SK-N-DZ (cell line): ENCODE data around the gene SSX1. TPM values are rescaled to one million over a fixed set of nuclear protein-coding genes. Genes with fewer than 3 reads are reported as not detected.
A peak's percentile ranks its signal among the peaks of the same experiment; 100 is the strongest.
"Not testable (repeated sequence)": the region's sequence is repeated elsewhere in the genome, so short reads cannot be mapped to it uniquely, and the experiment has no call there.

Experiments used
- DNase-seq: peaks from one replicate; pipeline ENCODE4 v3.0.0-alpha.2; 2015; ENCODE audit warnings: low spot score
- polyA plus RNA-seq, 2 experiments: library from polyadenylated mRNA; depleted of rRNA; stranded (reverse); fragments of >200 nt; gene quantifications; 2 replicates each; pipeline ENCODE4 v1.2.3, GENCODE V29; 2014
- small RNA-seq, 2 experiments: library from RNA; depleted of rRNA; stranded (forward); fragments of <200 nt; gene quantifications; one replicate each; pipeline ENCODE3, GENCODE V24; 2014

SSX1 gene
- 0.12 TPM in 1 of 2 replicates, not detected in the other for polyA plus RNA-seq (2014; cell fraction: cytosol; rRNA removed)
- not detected in 2 replicates for polyA plus RNA-seq (2014; cell fraction: nucleus; rRNA removed)

GRCh38 chrX:48255062-48255796 is at the start of gene SSX1:
Gene SSX1, plus strand, starts transcription at chrX:48255392. Its CDS starts 1,850 bp downstream, at chrX:48257242.
- not testable (repeated sequence) for DNase-seq

GRCh38 chrX:48214341-48214740 is 40.9 kb upstream of the SSX1 start:
- not testable (repeated sequence) for DNase-seq

DNA sequence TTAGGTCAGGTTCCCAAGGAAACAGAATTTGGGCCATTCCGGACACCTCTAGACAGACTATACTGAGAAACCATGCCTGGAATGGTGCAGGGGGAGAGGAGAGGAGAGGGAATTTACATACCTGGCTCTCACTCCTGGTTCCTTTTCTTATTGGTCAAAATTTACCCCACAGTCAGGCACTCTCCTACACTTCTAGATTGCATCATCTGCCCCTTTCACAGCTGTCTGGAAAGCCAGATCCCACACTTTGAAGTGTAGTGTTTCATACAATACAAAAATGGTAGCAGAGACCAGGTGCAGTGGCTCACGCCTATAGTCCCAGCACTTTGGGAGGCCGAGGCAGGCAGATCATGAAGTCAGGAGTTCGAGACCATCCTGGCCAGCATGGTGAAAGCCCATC is 31.0 kb upstream of the SSX1 start:
- DNase-seq, result not testable (repeated sequence)

DNA sequence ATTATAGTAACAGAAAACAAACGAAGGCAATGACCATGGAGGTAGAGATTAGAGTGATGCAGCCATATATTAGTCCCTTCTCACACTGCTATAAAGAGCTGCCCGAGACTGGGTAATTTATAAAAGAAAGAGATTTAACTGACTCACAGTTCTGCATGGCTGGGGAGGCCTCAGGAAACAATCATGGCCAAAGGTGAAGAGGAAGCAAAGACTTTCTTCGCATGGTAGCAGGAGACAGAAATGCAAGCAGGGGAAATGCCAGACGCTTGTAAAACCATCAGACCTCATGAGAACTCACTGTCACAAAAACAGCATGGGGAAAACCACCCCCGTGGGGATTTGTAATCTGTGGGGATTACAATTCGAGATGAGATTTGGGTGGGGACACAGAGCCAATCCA is 2.2 kb upstream of the SSX1 start:
- DNase-seq, result not testable (repeated sequence)

- DNase-seq, result not testable (repeated sequence)
These were observed 19.2 kb downstream of the SSX1 start for GRCh38 chrX:48274365-48274764.

DNA sequence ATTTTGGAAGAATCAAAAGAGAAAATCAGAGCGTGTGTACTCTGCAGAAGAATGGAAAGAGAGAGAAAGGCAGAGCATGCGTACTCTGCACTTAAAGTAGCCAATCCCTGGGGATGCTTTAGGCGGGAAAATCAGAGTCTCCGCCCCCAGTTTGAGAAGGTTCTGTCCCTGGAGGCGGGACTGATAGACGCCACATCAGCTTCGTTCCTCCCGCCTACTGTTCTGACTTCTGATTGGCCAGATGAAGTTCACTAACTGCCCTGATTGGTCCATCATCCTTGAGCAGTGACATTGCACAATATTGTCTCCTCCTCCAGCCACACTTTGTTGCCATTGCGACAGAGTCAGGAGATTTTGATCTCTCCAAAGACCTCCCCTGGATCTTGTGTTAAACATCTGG is 23.8 kb downstream of the SSX1 start:
- DNase-seq, result peak; percentile 0

- not testable (repeated sequence) for DNase-seq
These were observed 25.5 kb downstream of the SSX1 start for GRCh38 chrX:48280729-48281128.

DNA sequence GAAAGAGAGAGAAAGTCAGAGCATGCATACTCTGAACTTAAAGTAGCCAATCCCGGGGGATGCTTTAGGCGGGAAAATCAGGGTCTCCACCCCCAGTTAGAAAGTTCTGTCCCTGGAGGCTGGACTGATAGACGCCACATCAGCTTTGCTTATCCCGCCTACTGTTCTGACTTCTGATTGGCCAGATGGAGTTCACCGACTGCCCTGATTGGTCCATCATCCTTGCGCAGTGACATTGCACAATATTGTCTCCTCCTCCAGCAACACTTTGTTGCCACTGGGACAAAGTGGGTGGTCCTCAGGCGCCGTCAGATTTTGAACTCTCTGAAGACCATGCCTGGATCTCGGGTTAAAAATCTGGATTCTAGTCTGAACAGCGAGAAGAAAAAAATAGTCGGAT is 51.0 kb downstream of the SSX1 start:
- no peak for DNase-seq

- not testable (repeated sequence) for DNase-seq
These were observed 58.8 kb downstream of the SSX1 start for GRCh38 chrX:48313996-48314395.

Small RNA genes within 50 kb of the gene (small RNA-seq; reads per million reads assigned to genes)
- gene AC245047.3, result 0 reads per million in 2 experiments
- 0 reads per million in 2 experiments for gene AC245047.4
- 0 reads per million in 2 experiments for gene RNA5SP503
